ENCODE results near the gene PSMB4. TPM values are rescaled to one million over a fixed set of nuclear protein-coding genes. Genes with fewer than 3 reads are reported as not detected.
"Not testable (repeated sequence)": the region's sequence is repeated elsewhere in the genome, so short reads cannot be mapped to it uniquely, and the experiment has no call there.

PSMB4 gene
- 553 and 565 TPM in 2 replicates for total RNA-seq (2021)
- percentile 99 among the genes with signal in this experiment for Bru-seq, nascent RNA
- BruChase-seq, experiment 1, labeled RNA remaining after a 2-hour chase = percentile 98 among the genes with signal in this experiment
- BruChase-seq, experiment 2, labeled RNA remaining after a 6-hour chase = percentile 99 among the genes with signal in this experiment
- long read RNA-seq, transcript PSMB4-201 (7 exons, 964 nt) = major isoform, 164 of 195 reads
- long read RNA-seq, partial matches to known transcripts = 9 of 195 reads
- long read RNA-seq, other reads (novel, unspliced or antisense) = 20 of 195 reads

DNA sequence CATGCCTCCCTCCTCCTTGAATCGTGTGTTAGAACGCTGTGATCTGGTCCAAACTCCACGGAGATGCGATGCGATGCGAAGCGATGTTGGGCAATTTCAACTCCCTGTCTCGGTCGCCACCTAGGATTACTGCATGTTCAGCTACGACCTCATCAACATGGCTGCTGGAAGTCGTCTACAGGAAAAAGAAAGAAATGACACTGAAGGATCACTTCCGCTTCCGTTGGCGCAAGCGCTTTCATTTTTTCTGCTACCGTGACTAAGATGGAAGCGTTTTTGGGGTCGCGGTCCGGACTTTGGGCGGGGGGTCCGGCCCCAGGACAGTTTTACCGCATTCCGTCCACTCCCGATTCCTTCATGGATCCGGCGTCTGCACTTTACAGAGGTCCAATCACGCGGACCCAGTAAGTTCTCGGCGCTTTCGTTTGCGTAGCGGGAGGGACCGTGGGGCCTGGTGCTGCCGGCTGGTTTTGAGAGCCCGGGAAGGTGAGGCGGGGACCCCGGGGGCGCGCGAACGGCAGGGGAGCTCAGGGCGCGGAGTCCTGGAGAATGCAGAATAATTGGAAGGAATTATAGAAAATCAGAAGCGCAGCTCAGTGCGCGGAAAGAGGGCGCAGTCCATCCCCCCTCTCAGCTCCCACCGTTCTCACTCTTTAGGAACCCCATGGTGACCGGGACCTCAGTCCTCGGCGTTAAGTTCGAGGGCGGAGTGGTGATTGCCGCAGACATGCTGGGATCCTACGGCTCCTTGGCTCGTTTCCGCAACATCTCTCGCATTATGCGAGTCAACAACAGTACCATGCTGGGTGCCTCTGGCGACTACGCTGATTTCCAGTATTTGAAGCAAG is at the start of gene PSMB4:
PSMB4 (plus strand) TSS at position 250 of the 848 bp plus-strand sequence; CDS start at position 265, 15 bp downstream.
- no peaks in the 10 kb centered on the region for H3K27me3 ChIP-seq (replicated peaks; ENCODE audit: insufficient read depth, low read depth, low read length, poor library complexity)
- peak; percentile 95 for DNase-seq (ENCODE audit: low spot score)
- TF ChIP-seq CTCF (conservative IDR thresholded peaks at IDR 0.05; ENCODE audit: low read depth, low read length) (peak; percentile 51), EZH2 (IDR thresholded peaks at IDR 0.05; ENCODE audit: borderline replicate concordance, low read depth, low read length, poor library complexity, severe bottlenecking) (no peak)
- CTCF ChIA-PET = interaction anchor here (0.6 to 1.1 kb wide), 3 partner anchors 40 to 373 kb away, joined by 7 to 10 read pairs (median 7); no protein-coding TSS in a partner anchor
- H3K4me1 ChIP-seq (ENCODE audit: insufficient read depth, low read length, poor library complexity, severe bottlenecking) = peaks cover 8% of the 10 kb centered on the region
- H3K36me3 ChIP-seq (ENCODE audit: insufficient read depth, low read length, poor library complexity, severe bottlenecking) = peaks cover 46% of the 10 kb centered on the region
- intact Hi-C loops (cut with micrococcal nuclease; ENCODE audit: unreplicated experiment) = loop anchor here (5.0 to 10.0 kb wide), 2 partner anchors 52 to 95 kb away; partner anchors contain the start of gene RFX5
- POLR2A ChIA-PET (ENCODE audit: low non-redundant PET) = interaction anchor here (0.6 to 0.8 kb wide), 2 partner anchors 31 to 259 kb away, joined by 3 to 6 read pairs; no protein-coding TSS in a partner anchor
- peak within 1 kb of the TSS; percentile 94 for H3K27ac ChIP-seq (ENCODE audit: low read depth, low read length, poor library complexity, severe bottlenecking)
- H3K4me3 ChIP-seq (ENCODE audit: low read depth, low read length, poor library complexity, severe bottlenecking) = peak within 1 kb of the TSS; percentile 96
- H3K9me3 ChIP-seq (ENCODE audit: low read depth, low read length, poor library complexity, severe bottlenecking) = no peaks in the 10 kb centered on the region
- no TSS peak for BruUV-seq (replicated peaks)

DNA sequence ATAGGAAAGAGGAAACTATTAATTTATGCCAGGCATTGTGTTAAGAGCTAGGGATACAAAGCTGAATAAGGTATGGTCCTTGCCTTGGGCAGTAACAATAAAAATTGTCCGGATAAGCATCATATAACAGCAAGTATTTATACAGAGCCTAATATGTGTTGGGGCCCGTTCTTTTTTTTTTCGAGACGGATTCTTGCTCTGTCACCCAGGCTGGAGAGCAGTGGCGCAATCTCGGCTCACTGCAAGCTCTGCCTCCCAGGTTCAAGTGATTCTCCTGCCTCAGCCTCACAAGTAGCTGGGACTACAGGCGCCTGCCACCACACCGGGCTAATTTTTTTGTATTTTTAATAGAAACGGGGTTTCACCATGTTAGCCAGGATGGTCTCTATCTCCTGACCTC is 49.0 kb upstream of the PSMB4 start:
- H3K27me3 ChIP-seq (replicated peaks; ENCODE audit: insufficient read depth, low read depth, low read length, poor library complexity); intact Hi-C loops (cut with micrococcal nuclease; ENCODE audit: unreplicated experiment); H3K4me3 ChIP-seq (ENCODE audit: low read depth, low read length, poor library complexity, severe bottlenecking); H3K4me1 ChIP-seq (ENCODE audit: insufficient read depth, low read length, poor library complexity, severe bottlenecking); BruUV-seq (replicated peaks); POLR2A ChIA-PET (ENCODE audit: low non-redundant PET); DNase-seq (ENCODE audit: low spot score); H3K9me3 ChIP-seq (ENCODE audit: low read depth, low read length, poor library complexity, severe bottlenecking); H3K36me3 ChIP-seq (ENCODE audit: insufficient read depth, low read length, poor library complexity, severe bottlenecking); H3K27ac ChIP-seq (ENCODE audit: low read depth, low read length, poor library complexity, severe bottlenecking); CTCF ChIA-PET: not testable (repeated sequence)

- no peaks in the 10 kb centered on the region for H3K36me3 ChIP-seq (ENCODE audit: insufficient read depth, low read length, poor library complexity, severe bottlenecking)
- no TSS peak for BruUV-seq (replicated peaks)
- H3K4me1 ChIP-seq (ENCODE audit: insufficient read depth, low read length, poor library complexity, severe bottlenecking) = no peaks in the 10 kb centered on the region
- no peak overlapping the region for H3K27ac ChIP-seq (ENCODE audit: low read depth, low read length, poor library complexity, severe bottlenecking)
- no peak for TF ChIP-seq CTCF (conservative IDR thresholded peaks at IDR 0.05; ENCODE audit: low read depth, low read length)
- TF ChIP-seq EZH2 (IDR thresholded peaks at IDR 0.05; ENCODE audit: borderline replicate concordance, low read depth, low read length, poor library complexity, severe bottlenecking) = no peak
- intact Hi-C loops (cut with micrococcal nuclease; ENCODE audit: unreplicated experiment) = no loop called here
- H3K27me3 ChIP-seq (replicated peaks; ENCODE audit: insufficient read depth, low read depth, low read length, poor library complexity) = no peaks in the 10 kb centered on the region
- DNase-seq (ENCODE audit: low spot score) = no peak
- no peak overlapping the region for H3K4me3 ChIP-seq (ENCODE audit: low read depth, low read length, poor library complexity, severe bottlenecking)
- ChIA-PET CTCF (interaction anchor here (0.6 kb wide), 1 partner anchor 11 kb away, joined by 6 read pairs; no protein-coding TSS in a partner anchor), POLR2A (ENCODE audit: low non-redundant PET) (no interaction called here)
- H3K9me3 ChIP-seq (ENCODE audit: low read depth, low read length, poor library complexity, severe bottlenecking) = no peaks in the 10 kb centered on the region
These were observed 47.2 kb upstream of the PSMB4 start for GRCh38 chr1:151352021-151352718.
